Kidney tubule cell (primary cell): ENCODE results near the gene GBP6.
"Not testable (repeated sequence)": the region's sequence is repeated elsewhere in the genome, so short reads cannot be mapped to it uniquely, and the experiment has no call there.

Experiments
- DNase-seq: peaks from one replicate; pipeline ENCODE4 v3.0.0-alpha.2; 2018; ENCODE audit warnings: low spot score

GBP6 gene

GRCh38 chr1:89367221-89367620 is 3.4 kb downstream of the GBP6 start:
- DNase-seq, result no peak

GRCh38 chr1:89369331-89369730 is 5.5 kb downstream of the GBP6 start:
- no peak for DNase-seq

- DNase-seq, result not testable (repeated sequence)
These were observed 10.0 kb downstream of the GBP6 start for GRCh38 chr1:89373810-89374209.

- no peak for DNase-seq
These were observed 14.1 kb downstream of the GBP6 start for GRCh38 chr1:89378001-89378400.

- DNase-seq, result no peak
These were observed 17.8 kb downstream of the GBP6 start for GRCh38 chr1:89381618-89382017.

GRCh38 chr1:89382479-89382878 is 18.6 kb downstream of the GBP6 start:
- DNase-seq, result no peak

- no peak for DNase-seq
These were observed 19.3 kb downstream of the GBP6 start for GRCh38 chr1:89383185-89383584.

- no peak for DNase-seq
These were observed 26.8 kb downstream of the GBP6 start for GRCh38 chr1:89390707-89391106.

GRCh38 chr1:89391686-89392085 is 27.8 kb downstream of the GBP6 start:
- no peak for DNase-seq

- no peak for DNase-seq
These were observed 31.0 kb downstream of the GBP6 start for GRCh38 chr1:89394851-89395250.

GRCh38 chr1:89396902-89397301 is 33.0 kb downstream of the GBP6 start:
- DNase-seq, result no peak

- no peak for DNase-seq
These were observed 41.5 kb downstream of the GBP6 start for GRCh38 chr1:89405275-89405929.

GRCh38 chr1:89407360-89407759 is 43.5 kb downstream of the GBP6 start:
- DNase-seq, result peak; percentile 55

- DNase-seq, result not testable (repeated sequence)
These were observed 43.9 kb downstream of the GBP6 start for GRCh38 chr1:89407768-89408167.

GRCh38 chr1:89425056-89425455 is 61.2 kb downstream of the GBP6 start:
- no peak for DNase-seq

- no peak for DNase-seq
These were observed 65.2 kb downstream of the GBP6 start for GRCh38 chr1:89429062-89429461.

- not testable (repeated sequence) for DNase-seq
These were observed 65.8 kb downstream of the GBP6 start for GRCh38 chr1:89429681-89430080.

GRCh38 chr1:89433421-89433820 is 69.6 kb downstream of the GBP6 start:
- no peak for DNase-seq

- DNase-seq, result not testable (repeated sequence)
These were observed 70.4 kb downstream of the GBP6 start for GRCh38 chr1:89434058-89434780.
